ENCODE measurements around the gene ADAMTSL5. TPM values are rescaled to one million over a fixed set of nuclear protein-coding genes. Genes with fewer than 3 reads are reported as not detected.
A peak's percentile ranks its signal among the peaks of the same experiment; 100 is the strongest.

The ADAMTSL5 gene
- total and polyA plus RNA-seq, 7 donors: 0.71 to 5.8 (median 1.7) TPM; not detected in 1

DNA sequence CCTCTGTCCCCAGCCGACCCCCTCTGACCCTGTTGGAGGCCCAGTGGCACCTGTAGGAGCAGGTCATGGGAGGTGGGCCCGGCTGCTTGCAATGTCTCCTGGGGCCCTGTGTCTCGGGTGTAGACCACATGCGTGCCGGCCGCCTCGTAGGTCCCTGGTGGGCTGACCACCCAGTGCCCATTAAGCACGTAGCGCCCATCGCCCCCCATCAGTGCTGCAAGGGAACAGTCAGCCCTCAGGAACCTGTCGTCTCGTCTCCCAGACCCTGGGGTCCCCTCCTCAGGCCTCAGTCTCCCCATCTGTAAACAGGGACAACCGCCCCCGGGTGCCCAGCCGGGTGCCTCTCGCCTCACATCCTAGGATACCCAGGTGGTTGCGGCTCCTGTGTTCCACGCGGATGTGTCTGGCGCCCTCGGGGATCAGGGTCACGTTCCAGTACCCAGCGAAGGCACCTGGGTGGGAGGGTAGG, 5.6 kb downstream of the ADAMTSL5 start:
- Histone ChIP-seq H3K4me1 (peaks cover 0 to 31% (median 23%) of the 10 kb centered on the region in 4 donors), H3K36me3 (no peaks in the 10 kb centered on the region), H3K4me3 (peak overlapping the region in 2 of 4 donors; percentile 36 to 47), H3K27ac (peak overlapping the region; percentile 70 to 89 (median 82)), H3K27me3 (peaks cover 8 to 36% (median 33%) of the 10 kb centered on the region in 3 donors), H3K9me3 (peaks cover 0 to 4% (median 0%) of the 10 kb centered on the region in 4 donors)
- peak; percentile 69 for DNase-seq
- WGBS, 2 donors: 75% methylated on average over 23 of the region's 23 CpGs
- TF ChIP-seq POLR2A (IDR thresholded peaks at IDR 0.05) (no peak), EP300 (IDR thresholded peaks at IDR 0.05) (no peak)
- TF ChIP-seq, protein P1, sequence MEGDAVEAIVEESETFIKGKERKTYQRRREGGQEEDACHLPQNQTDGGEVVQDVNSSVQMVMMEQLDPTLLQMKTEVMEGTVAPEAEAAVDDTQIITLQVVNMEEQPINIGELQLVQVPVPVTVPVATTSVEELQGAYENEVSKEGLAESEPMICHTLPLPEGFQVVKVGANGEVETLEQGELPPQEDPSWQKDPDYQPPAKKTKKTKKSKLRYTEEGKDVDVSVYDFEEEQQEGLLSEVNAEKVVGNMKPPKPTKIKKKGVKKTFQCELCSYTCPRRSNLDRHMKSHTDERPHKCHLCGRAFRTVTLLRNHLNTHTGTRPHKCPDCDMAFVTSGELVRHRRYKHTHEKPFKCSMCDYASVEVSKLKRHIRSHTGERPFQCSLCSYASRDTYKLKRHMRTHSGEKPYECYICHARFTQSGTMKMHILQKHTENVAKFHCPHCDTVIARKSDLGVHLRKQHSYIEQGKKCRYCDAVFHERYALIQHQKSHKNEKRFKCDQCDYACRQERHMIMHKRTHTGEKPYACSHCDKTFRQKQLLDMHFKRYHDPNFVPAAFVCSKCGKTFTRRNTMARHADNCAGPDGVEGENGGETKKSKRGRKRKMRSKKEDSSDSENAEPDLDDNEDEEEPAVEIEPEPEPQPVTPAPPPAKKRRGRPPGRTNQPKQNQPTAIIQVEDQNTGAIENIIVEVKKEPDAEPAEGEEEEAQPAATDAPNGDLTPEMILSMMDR (IDR thresholded peaks at IDR 0.05): no peak
- intact Hi-C loops (cut with DNase I): loop anchor here (5.0 kb wide), 1 partner anchor 60 kb away; no protein-coding TSS in a partner anchor

- WGBS, 2 donors: 85 to 91% methylated on average over 45 of the region's 45 CpGs
Observed at GRCh38 chr19:1505991-1506881, 6.6 kb downstream of the ADAMTSL5 start.

GRCh38 chr19:1505012-1505411, 7.8 kb downstream of the ADAMTSL5 start:
- no peaks in the 10 kb centered on the region for H3K36me3 ChIP-seq
- peaks cover 8 to 35% (median 32%) of the 10 kb centered on the region in 3 donors for H3K27me3 ChIP-seq
- H3K4me1 ChIP-seq: peaks cover 0 to 27% (median 20%) of the 10 kb centered on the region in 4 donors
- H3K9me3 ChIP-seq: peaks cover 0 to 4% (median 0%) of the 10 kb centered on the region in 4 donors
- no peak overlapping the region for H3K27ac ChIP-seq
- TF ChIP-seq POLR2A (IDR thresholded peaks at IDR 0.05) (no peak), POLR2AphosphoS5 (IDR thresholded peaks at IDR 0.05) (no peak), EP300 (IDR thresholded peaks at IDR 0.05) (no peak)
- TF ChIP-seq, protein P1 (IDR thresholded peaks at IDR 0.05): no peak
- H3K4me3 ChIP-seq: no peak overlapping the region
- 55 to 80% methylated on average over 8 of the region's 8 CpGs for WGBS, 2 donors
- intact Hi-C loops (cut with DNase I): loop anchor here (5.0 kb wide), 1 partner anchor 58 kb away; no protein-coding TSS in a partner anchor
- no peak for DNase-seq

More at GRCh38 chr19:1505991-1506881, 6.6 kb downstream of the ADAMTSL5 start:
- intact Hi-C loops (cut with DNase I): loop anchor here (5.0 kb wide), 1 partner anchor 59 kb away; no protein-coding TSS in a partner anchor
- Histone ChIP-seq H3K36me3 (no peaks in the 10 kb centered on the region), H3K27ac (no peak overlapping the region), H3K27me3 (peaks cover 8 to 36% (median 33%) of the 10 kb centered on the region in 3 donors), H3K4me1 (peaks cover 0 to 27% (median 20%) of the 10 kb centered on the region in 4 donors), H3K9me3 (peaks cover 0 to 4% (median 0%) of the 10 kb centered on the region in 4 donors), H3K4me3 (no peak overlapping the region)
- no peak for TF ChIP-seq EP300 (IDR thresholded peaks at IDR 0.05)
- no peak for TF ChIP-seq POLR2AphosphoS5 (IDR thresholded peaks at IDR 0.05)
- TF ChIP-seq, protein P1 (IDR thresholded peaks at IDR 0.05): no peak
- TF ChIP-seq POLR2A (IDR thresholded peaks at IDR 0.05): no peak
- DNase-seq: peak; percentile 65

DNA sequence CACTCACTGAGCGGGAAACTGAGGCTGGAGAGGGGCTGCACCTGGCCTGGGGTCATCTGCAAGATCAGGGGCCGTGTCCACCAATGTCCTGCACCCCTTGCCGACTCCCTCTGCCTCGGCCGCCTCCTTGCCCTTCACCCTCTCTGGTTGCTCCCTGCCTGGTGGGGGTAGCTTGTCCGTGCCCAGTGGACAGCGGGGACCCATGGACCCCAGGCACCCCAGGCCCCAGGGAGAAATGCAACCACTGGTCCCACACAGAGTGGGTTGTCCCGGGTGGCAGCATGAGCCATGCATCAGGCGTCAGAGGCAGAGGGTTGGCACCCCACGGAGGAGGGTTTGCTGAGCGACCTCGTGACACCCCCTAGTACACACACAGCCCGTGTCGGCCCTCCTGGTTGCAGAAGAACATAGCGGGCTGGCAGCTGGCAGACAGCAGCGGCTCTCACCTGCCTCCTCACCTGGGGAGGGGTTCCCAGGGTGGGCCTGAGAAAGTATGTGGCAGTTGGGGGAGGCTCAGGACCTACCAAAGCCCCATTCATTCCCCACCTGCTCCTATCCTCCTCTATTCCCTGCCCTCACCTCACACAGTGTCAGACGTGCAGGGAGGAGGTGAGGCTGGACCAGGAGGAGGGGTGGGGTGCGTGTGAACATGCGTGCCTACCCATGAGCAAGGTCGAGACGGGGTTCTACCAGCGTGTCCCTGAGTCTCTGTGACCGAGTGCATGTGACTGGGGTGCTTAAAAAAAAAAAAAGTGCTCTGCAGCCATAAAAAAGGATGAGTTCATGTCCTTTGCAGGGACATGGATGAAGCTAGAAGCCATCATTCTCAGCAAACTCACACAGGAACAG, 8.7 kb downstream of the ADAMTSL5 start:
- no peak for TF ChIP-seq POLR2A (IDR thresholded peaks at IDR 0.05)
- no peak for TF ChIP-seq EP300 (IDR thresholded peaks at IDR 0.05)
- TF ChIP-seq, protein P1 (IDR thresholded peaks at IDR 0.05): no peak
- no peak for TF ChIP-seq POLR2AphosphoS5 (IDR thresholded peaks at IDR 0.05)
- intact Hi-C loops (cut with DNase I): no loop called here
- no peaks in the 10 kb centered on the region for H3K36me3 ChIP-seq
- H3K9me3 ChIP-seq: peaks cover 0 to 4% (median 0%) of the 10 kb centered on the region in 4 donors
- H3K4me1 ChIP-seq: peaks cover 0 to 27% (median 20%) of the 10 kb centered on the region in 4 donors
- no peak for DNase-seq
- no peak overlapping the region for H3K27ac ChIP-seq
- 31 to 55% methylated on average over 23 of the region's 23 CpGs for WGBS, 2 donors
- H3K4me3 ChIP-seq: no peak overlapping the region
- H3K27me3 ChIP-seq: peaks cover 8 to 35% (median 32%) of the 10 kb centered on the region in 3 donors

Measured in sigmoid colon (tissue), 7 donors.